WERI-Rb-1 (cell line): ENCODE data around the gene NTN1.
A peak's percentile ranks its signal among the peaks of the same experiment; 100 is the strongest.
"Not testable (repeated sequence)": the region's sequence is repeated elsewhere in the genome, so short reads cannot be mapped to it uniquely, and the experiment has no call there.

Experiments used
- DNase-seq: peaks from one replicate; pipeline ENCODE4 v3.0.0-alpha.2; 2020
- H3K27ac ChIP-seq: fragments of 250-450 bp; sonication (Bioruptor Pico); 2 replicates; pipeline ENCODE4 v1.5.1; 2020; ENCODE audit warnings: mild to moderate bottlenecking, moderate library complexity
- H3K27me3 ChIP-seq: fragments of 250-450 bp; sonication (Bioruptor Pico); 2 replicates; pipeline ENCODE4 v1.5.1; 2021; ENCODE audit warnings: mild to moderate bottlenecking, low read depth, moderate library complexity; ENCODE audit not compliant: insufficient read depth, severe bottlenecking
- H3K36me3 ChIP-seq: fragments of 250-450 bp; sonication (Bioruptor Pico); 2 replicates; pipeline ENCODE4 v1.5.1; 2020; ENCODE audit warnings: mild to moderate bottlenecking, moderate library complexity
- H3K4me3 ChIP-seq: 2 replicates; pipeline ENCODE4 v1.5.1; 2011; ENCODE audit warnings: low read depth, mild to moderate bottlenecking, control low read depth, low read length
- H3K9me3 ChIP-seq: fragments of 250-450 bp; sonication (Bioruptor Pico); 2 replicates; pipeline ENCODE4 v1.5.1; 2021; ENCODE audit warnings: mild to moderate bottlenecking, moderate library complexity; ENCODE audit not compliant: severe bottlenecking
- CTCF ChIP-seq: IDR thresholded peaks from 2 replicates; pipeline ENCODE4 v1.5.1; 2011; ENCODE audit warnings: low read depth, mild to moderate bottlenecking, control low read depth, inconsistent platforms, low read length

NTN1 gene

GRCh38 chr17:8985054-8985701 is 36.1 kb upstream of the NTN1 start:
- Histone ChIP-seq H3K27me3 (no peaks in the 10 kb centered on the region), H3K4me3 (no peak overlapping the region), H3K36me3 (no peaks in the 10 kb centered on the region), H3K9me3 (peaks cover 3% of the 10 kb centered on the region), H3K27ac (no peak overlapping the region)
- no peak for TF ChIP-seq CTCF
- no peak for DNase-seq

- H3K27me3 ChIP-seq = no peaks in the 10 kb centered on the region
- H3K4me3 ChIP-seq = no peak overlapping the region
- peaks cover 3% of the 10 kb centered on the region for H3K9me3 ChIP-seq
- TF ChIP-seq CTCF = 0 out of 2 replicates have a peak, but pooled peaks have one; percentile 0
- H3K36me3 ChIP-seq = no peaks in the 10 kb centered on the region
- no peak for DNase-seq
- H3K27ac ChIP-seq = no peak overlapping the region
These were observed 35.0 kb upstream of the NTN1 start for GRCh38 chr17:8986295-8986694.

- H3K9me3 ChIP-seq, DNase-seq: not testable (repeated sequence)
These were observed 32.9 kb upstream of the NTN1 start for GRCh38 chr17:8988263-8988935.

GRCh38 chr17:8991514-8992285 is 29.6 kb upstream of the NTN1 start:
- Histone ChIP-seq H3K36me3 (no peaks in the 10 kb centered on the region), H3K9me3 (no peaks in the 10 kb centered on the region), H3K27ac (no peak overlapping the region), H3K27me3 (no peaks in the 10 kb centered on the region), H3K4me3 (no peak overlapping the region)
- TF ChIP-seq CTCF = peak; percentile 81
- DNase-seq = peak; percentile 74

More at GRCh38 chr17:8988263-8988935, 32.9 kb upstream of the NTN1 start:
- not testable (repeated sequence) for H3K36me3 ChIP-seq, H3K4me3 ChIP-seq, H3K27me3 ChIP-seq, H3K27ac ChIP-seq

GRCh38 chr17:8994319-8994718 is 27.0 kb upstream of the NTN1 start:
- H3K9me3 ChIP-seq = no peaks in the 10 kb centered on the region
- peak; percentile 84 for TF ChIP-seq CTCF

GRCh38 chr17:8995711-8996110 is 25.6 kb upstream of the NTN1 start:
- TF ChIP-seq CTCF = no peak
- no peak overlapping the region for H3K4me3 ChIP-seq
- no peaks in the 10 kb centered on the region for H3K9me3 ChIP-seq
- H3K27me3 ChIP-seq = no peaks in the 10 kb centered on the region
- no peaks in the 10 kb centered on the region for H3K36me3 ChIP-seq
- DNase-seq = no peak
- H3K27ac ChIP-seq = no peak overlapping the region

More at GRCh38 chr17:8994319-8994718, 27.0 kb upstream of the NTN1 start:
- Histone ChIP-seq H3K4me3 (no peak overlapping the region), H3K27me3 (no peaks in the 10 kb centered on the region), H3K36me3 (no peaks in the 10 kb centered on the region), H3K27ac (no peak overlapping the region)
- peak; percentile 82 for DNase-seq
